ENCODE measurements around the gene TNFRSF1A.

TNFRSF1A gene

GRCh38 chr12:6327229-6328041 is 14.4 kb downstream of the TNFRSF1A start:
- DNase-seq (ENCODE audit: low spot score) = no peak
- no peak overlapping the region for H3K4me3 ChIP-seq
- peak overlapping the region in 1 of 2 donors; percentile 80 for H3K27ac ChIP-seq
- TF ChIP-seq CTCF (IDR thresholded peaks at IDR 0.05) = no peak

- DNase-seq (ENCODE audit: low spot score) = no peak
- H3K4me3 ChIP-seq = peak overlapping the region; percentile 45
- peak overlapping the region in 1 of 2 donors; percentile 80 for H3K27ac ChIP-seq
- peak; percentile 14 for TF ChIP-seq CTCF (IDR thresholded peaks at IDR 0.05)
These were observed 15.3 kb downstream of the TNFRSF1A start for GRCh38 chr12:6326316-6327228.

GRCh38 chr12:6324936-6325750 is 16.7 kb downstream of the TNFRSF1A start:
- TF ChIP-seq CTCF (IDR thresholded peaks at IDR 0.05) = no peak
- Histone ChIP-seq H3K4me3 (no peak overlapping the region), H3K27ac (peak overlapping the region in 1 of 2 donors; percentile 84)
- DNase-seq (ENCODE audit: low spot score) = no peak

- DNase-seq (ENCODE audit: low spot score) = no peak
- Histone ChIP-seq H3K4me3 (peak overlapping the region; percentile 34), H3K27ac (peak overlapping the region; percentile 56 to 84)
- TF ChIP-seq CTCF (IDR thresholded peaks at IDR 0.05) = no peak
These were observed 17.7 kb downstream of the TNFRSF1A start for GRCh38 chr12:6323995-6324711.

GRCh38 chr12:6323340-6323994 is 18.4 kb downstream of the TNFRSF1A start:
- DNase-seq (ENCODE audit: low spot score) = no peak
- TF ChIP-seq CTCF (IDR thresholded peaks at IDR 0.05) = peak; percentile 25
- Histone ChIP-seq H3K27ac (peak overlapping the region; percentile 56 to 84), H3K4me3 (peak overlapping the region; percentile 34)

- H3K4me3 ChIP-seq = peak overlapping the region; percentile 34
- H3K27ac ChIP-seq = peak overlapping the region; percentile 56 to 84
- no peak for DNase-seq (ENCODE audit: low spot score)
- no peak for TF ChIP-seq CTCF (IDR thresholded peaks at IDR 0.05)
These were observed 18.9 kb downstream of the TNFRSF1A start for GRCh38 chr12:6322969-6323339.
